GM13977 (cell line): ENCODE data around the gene EXOC1L.

Experiments
- DNase-seq: peaks from one replicate; pipeline ENCODE4 v3.0.0; 2012; ENCODE audit warnings: low spot score
- CTCF ChIP-seq: IDR thresholded peaks from 2 replicates; pipeline ENCODE4 v1.5.1; 2012; ENCODE audit warnings: mild to moderate bottlenecking, control low read depth; ENCODE audit not compliant: insufficient read depth; ENCODE audit errors: extremely low read depth, missing control alignments
- in situ Hi-C: fragments of 300-500 bp; cut with MboI; formaldehyde crosslinking; loops from one replicate; pipeline ENCODE4 v1.12.0; 2022; ENCODE audit warnings: low sequenced_read_pairs, low pct_unique_long_range_greater_than_20kb, mixed read lengths, inconsistent platforms; ENCODE audit not compliant: unreplicated experiment

The EXOC1L gene

GRCh38 chr4:55819634-55820033, at the start of gene EXOC1L:
Gene EXOC1L (plus strand): TSS chr4:55819790. CDS start chr4:55820027, 237 bp downstream.
- in situ Hi-C loops, result no loop called here

DNA sequence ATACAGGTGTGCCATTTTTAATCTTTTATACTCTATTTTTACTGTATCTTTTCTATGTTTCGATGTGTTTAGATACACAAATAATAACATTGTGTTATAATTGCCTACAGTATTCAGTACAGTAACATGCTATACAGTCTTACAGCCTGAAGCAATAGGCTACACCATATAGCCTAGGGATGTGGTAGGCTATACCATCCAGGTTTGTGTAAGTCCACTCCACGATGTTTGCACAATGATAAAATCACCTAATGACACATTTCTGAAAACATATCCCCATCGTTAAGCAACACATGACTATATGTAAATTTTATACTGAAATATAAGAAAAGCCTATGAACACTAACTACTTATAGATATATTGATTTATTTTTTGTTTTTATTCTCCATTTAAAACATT, 48.9 kb upstream of the EXOC1L start:
- in situ Hi-C loops, result no loop called here
- no peak for TF ChIP-seq CTCF

More at GRCh38 chr4:55819634-55820033, at the start of gene EXOC1L:
- no peak for DNase-seq
- no peak for TF ChIP-seq CTCF

GRCh38 chr4:55781341-55781740, 38.2 kb upstream of the EXOC1L start:
- no peak for TF ChIP-seq CTCF
- in situ Hi-C loops, result no loop called here
- DNase-seq, result no peak

More for the DNA sequence above, 48.9 kb upstream of the EXOC1L start:
- DNase-seq, result no peak

GRCh38 chr4:55781812-55782211, 37.8 kb upstream of the EXOC1L start:
- in situ Hi-C loops, result no loop called here
- DNase-seq, result no peak
- TF ChIP-seq CTCF, result no peak

GRCh38 chr4:55783584-55783983, 36.0 kb upstream of the EXOC1L start:
- in situ Hi-C loops, result no loop called here
- DNase-seq, result no peak
- TF ChIP-seq CTCF, result no peak

- in situ Hi-C loops, result no loop called here
- DNase-seq, result no peak
- no peak for TF ChIP-seq CTCF
Observed at GRCh38 chr4:55784747-55785146, 34.8 kb upstream of the EXOC1L start.

GRCh38 chr4:55791666-55792065, 27.9 kb upstream of the EXOC1L start:
- no peak for DNase-seq
- TF ChIP-seq CTCF, result no peak
- in situ Hi-C loops, result no loop called here
